NCI-H1436 treated with DMSO at 0.1 percent for 48 hours (cell line): ENCODE results near the gene TUBG1.
A peak's percentile ranks its signal among the peaks of the same experiment; 100 is the strongest.
"Not testable (repeated sequence)": the region's sequence is repeated elsewhere in the genome, so short reads cannot be mapped to it uniquely, and the experiment has no call there.

Experiments used
- DNase-seq: peaks from one replicate; lab custom pipeline; 2025; lab: John Stamatoyannopoulos, UW

Gene TUBG1

GRCh38 chr17:42579794-42580551 lies 29.5 kb upstream of the TUBG1 start:
- no peak for DNase-seq

- DNase-seq, result no peak
Observed at GRCh38 chr17:42581744-42582270, 27.7 kb upstream of the TUBG1 start.

GRCh38 chr17:42584880-42585279 lies 24.6 kb upstream of the TUBG1 start:
- no peak for DNase-seq

GRCh38 chr17:42585353-42585752 lies 24.1 kb upstream of the TUBG1 start:
- DNase-seq, result no peak

- DNase-seq, result no peak
Observed at GRCh38 chr17:42586514-42587230, 22.8 kb upstream of the TUBG1 start.

- DNase-seq, result no peak
Observed at GRCh38 chr17:42590886-42591285, 18.6 kb upstream of the TUBG1 start.

GRCh38 chr17:42591411-42591810 lies 18.1 kb upstream of the TUBG1 start:
- no peak for DNase-seq

- no peak for DNase-seq
Observed at GRCh38 chr17:42596386-42596785, 13.1 kb upstream of the TUBG1 start.

- DNase-seq, result peak; percentile 11
Observed at GRCh38 chr17:42598905-42599304, 10.6 kb upstream of the TUBG1 start.

GRCh38 chr17:42603318-42603717 lies 6.2 kb upstream of the TUBG1 start:
- no peak for DNase-seq

GRCh38 chr17:42607769-42608168 lies 1.7 kb upstream of the TUBG1 start:
- DNase-seq, result no peak

- DNase-seq, result no peak
Observed at GRCh38 chr17:42608305-42609181, 940 bp upstream of the TUBG1 start.

- DNase-seq, result not testable (repeated sequence)
Observed at GRCh38 chr17:42609814-42610801, 625 bp downstream of the TUBG1 start.

GRCh38 chr17:42612013-42612412 lies 2.5 kb downstream of the TUBG1 start:
- no peak for DNase-seq

- DNase-seq, result no peak
Observed at GRCh38 chr17:42613699-42614295, 4.3 kb downstream of the TUBG1 start.

GRCh38 chr17:42617956-42618431 lies 8.5 kb downstream of the TUBG1 start:
- no peak for DNase-seq

GRCh38 chr17:42618442-42619150 lies 9.1 kb downstream of the TUBG1 start:
- no peak for DNase-seq

GRCh38 chr17:42621987-42622386 lies 12.5 kb downstream of the TUBG1 start:
- not testable (repeated sequence) for DNase-seq

- no peak for DNase-seq
Observed at GRCh38 chr17:42623271-42623670, 13.8 kb downstream of the TUBG1 start.
